Forelimb muscle (tissue), 1 donor: ENCODE results near the gene KIN. TPM values are rescaled to one million over a fixed set of nuclear protein-coding genes. Genes with fewer than 3 reads are reported as not detected.
"Not testable (repeated sequence)": the region's sequence is repeated elsewhere in the genome, so short reads cannot be mapped to it uniquely, and the experiment has no call there.

Source experiments
- DNase-seq: peaks from one replicate; pipeline ENCODE4 v3.0.0-alpha.2; 2013; ENCODE audit warnings: low read depth
- polyA plus RNA-seq: library from polyadenylated mRNA; unstranded; fragments of 120-200 nt; gene quantifications from one replicate; pipeline ENCODE4 v1.2.1, GENCODE V29; 2013; ENCODE audit not compliant: insufficient read length

The KIN gene
- polyA plus RNA-seq, 1 donor, result 12.1 TPM

DNA sequence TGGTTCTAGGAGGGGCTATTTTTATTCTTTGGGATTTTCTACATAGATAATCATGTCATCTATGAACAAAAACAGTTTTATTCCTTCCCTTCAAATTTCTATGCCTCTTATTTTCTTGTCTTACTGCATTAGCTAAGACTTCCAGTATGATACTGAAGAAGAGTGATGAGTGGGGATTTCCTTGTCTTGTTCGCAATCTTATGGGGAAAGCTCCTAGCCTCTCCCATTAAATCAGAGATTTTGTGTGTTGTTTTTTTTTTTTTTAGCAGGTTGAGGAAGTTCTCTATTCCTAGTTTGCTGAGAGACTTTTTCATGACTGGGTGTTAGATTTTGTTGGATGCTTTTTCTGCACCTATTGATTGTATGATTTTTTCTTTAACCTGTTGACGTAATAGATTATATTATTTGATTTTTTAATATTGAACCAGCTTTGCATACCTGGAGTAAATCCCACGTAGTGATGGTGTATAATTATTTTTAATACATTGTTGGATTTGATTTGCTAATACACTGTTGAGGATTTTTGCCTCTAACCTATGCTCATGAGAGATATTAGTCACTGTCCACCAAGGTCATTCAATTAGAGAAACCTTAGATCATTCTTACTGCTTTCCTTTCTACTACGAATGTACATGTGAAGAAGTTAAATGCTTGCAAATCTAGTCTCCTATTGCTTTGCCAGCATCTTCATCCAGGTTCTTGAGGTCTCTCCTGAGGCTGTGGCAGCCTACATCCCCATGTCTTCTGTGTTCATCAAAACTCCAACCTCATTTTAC lies 6.6 kb upstream of the KIN start:
- DNase-seq, result no peak

DNA sequence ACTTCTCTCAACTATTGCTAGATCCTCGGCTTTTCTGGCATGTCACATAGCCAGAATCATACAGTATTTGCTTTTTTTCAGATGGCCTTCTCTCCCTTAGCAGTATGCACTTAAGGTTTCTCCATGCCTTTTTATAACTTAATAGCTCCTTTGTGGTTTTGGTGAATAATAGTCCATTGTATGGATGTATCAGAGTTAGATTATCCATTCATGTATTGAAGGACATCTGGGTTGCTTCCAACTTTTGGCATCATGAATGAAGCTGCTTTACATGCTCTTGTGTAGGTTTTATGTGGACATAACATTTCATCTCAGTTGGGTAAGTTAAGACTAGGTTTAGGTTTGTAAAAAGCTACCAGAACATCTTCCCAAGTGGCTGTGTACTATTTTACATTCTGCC lies 4.7 kb upstream of the KIN start:
- DNase-seq, result no peak

DNA sequence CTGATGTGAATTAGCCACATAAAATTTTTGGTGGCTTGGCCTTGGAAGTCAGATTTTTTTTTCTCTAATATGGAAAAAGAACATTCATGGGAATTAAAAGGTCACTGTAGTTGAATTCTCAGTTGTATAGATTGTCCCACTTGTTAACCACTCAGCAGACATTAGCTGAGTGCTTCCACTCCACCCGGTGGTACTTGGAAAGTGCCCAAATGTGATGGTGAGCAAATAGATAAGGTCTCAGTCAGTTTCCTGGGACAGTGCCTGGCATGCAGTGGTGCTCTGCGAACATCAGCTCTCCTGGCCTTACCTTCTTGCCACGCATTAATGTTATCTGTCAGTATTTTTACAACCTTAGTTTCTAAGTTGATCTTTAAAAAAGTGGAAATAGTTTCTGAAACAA lies 1.6 kb upstream of the KIN start:
- DNase-seq, result no peak

DNA sequence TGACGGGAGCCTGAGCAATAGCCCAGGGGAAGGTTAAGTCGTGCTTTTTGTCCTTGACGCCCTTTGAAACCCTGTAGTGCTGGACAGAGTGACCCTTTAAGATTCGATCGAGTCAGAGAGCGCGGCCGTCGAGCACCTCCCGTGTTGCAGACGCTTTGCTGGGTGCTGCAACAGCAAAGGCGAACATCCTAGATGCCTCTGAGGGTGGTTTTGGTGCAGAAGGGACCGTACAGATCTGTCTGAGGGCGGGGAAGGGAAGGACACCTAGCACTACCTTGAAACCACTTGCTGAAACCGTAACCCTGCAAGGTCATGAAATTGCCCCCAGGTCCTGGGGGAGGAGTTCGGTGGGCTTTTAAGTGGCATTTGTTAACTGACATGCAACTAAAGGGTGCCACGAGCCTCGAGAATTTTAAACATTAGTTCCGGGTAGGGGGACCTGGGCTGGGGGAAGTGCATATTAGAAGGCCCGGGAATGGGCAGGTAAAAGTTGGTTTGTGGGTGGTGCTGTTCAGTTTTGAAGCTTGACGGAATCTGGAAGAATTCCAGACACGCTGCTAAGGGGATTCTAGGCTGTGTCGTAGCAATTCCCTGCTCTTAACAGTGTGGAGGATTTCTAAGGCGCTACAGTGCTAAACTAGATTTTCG lies 970 bp upstream of the KIN start:
- DNase-seq, result no peak

DNA sequence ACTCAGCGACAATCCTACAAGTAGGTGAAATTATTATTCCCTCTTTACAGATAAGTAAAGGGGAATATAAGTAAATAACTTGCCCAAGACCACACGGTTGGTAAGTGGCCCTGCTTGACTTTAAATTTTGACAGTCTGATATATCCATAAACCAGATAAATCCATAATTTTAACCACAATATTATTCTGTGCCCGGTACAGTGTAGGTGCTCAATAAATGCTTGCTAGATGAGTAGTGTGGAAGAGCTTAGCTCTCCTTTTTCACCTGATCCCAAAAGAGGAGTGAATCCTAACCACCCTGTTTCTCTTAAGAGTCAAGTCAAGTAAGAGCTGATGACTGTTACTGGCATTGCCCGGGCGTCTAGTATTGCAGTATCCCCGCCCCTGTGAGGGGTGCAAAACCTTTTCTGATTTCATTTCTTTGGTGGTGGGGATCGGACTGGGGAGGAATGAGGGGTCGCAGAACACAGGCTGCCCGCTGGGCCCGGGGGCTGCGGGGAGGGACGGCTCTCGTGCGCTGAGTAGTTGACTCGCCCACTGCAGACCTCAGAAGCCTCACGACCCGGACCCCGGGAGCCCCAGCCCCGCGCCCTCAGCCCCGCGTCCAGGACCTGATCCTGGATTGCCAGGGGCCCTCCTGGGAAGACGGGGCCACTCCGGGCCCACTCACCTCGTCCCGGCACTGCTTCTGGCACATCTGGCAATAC lies 490 bp downstream of the KIN start:
- no peak for DNase-seq

DNA sequence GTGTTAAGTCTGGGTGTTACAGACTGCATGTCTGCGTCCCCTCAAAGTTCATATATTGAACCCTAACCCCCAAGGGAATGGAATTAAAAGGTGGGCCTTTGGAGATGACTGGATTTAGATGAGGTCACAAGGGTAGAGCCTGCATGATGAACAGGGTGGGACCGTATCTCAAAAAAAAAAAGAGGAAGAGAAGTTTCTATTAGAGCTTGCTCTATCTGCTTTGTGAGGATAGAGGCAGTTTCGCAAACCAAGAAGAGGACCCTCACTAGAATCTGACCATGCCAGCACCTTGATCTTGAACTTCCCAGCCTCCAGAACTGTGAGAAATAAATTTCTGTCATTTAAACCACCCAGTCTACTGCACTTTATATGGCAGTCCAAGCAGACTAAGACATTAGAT lies 1.4 kb downstream of the KIN start:
- DNase-seq, result no peak

DNA sequence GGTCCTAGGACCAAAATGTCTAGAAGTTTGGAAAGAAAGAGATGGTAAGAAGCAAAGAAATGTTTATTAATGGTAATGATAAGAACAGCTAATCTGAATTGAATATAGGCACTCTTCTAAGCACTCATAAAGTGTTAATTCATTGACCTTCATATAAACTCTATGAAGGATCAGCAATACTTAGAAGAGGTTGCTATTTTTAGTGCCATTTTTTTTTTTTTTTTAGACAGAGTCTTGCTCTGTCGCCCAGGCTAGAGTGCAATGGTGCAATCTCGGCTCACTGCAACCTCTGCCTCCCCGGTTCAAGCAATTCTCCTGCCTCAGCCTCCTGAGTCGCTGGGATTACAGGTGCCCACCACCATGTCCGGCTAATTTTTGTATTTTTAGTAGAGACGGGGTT lies 5.6 kb downstream of the KIN start:
- DNase-seq, result not testable (repeated sequence)

DNA sequence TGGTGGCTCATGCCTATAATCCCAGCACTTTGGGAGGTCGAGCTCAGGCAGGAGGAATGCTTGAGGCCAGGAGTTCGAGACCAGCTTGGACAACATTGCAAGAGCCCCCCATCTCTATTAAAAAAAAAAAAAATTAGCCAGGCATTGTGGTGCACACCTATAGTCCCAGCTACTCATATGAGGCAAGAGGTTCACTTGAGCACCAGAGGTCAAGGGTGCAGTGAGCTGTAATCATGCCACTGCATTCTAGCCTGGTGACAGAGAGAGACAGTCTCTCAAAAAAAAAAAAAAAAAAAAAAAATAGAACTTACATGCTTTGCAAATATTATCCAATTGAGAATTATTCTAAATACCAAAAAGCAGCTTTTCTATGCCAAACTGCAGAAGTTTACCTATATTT lies 11.0 kb downstream of the KIN start:
- no peak for DNase-seq

DNA sequence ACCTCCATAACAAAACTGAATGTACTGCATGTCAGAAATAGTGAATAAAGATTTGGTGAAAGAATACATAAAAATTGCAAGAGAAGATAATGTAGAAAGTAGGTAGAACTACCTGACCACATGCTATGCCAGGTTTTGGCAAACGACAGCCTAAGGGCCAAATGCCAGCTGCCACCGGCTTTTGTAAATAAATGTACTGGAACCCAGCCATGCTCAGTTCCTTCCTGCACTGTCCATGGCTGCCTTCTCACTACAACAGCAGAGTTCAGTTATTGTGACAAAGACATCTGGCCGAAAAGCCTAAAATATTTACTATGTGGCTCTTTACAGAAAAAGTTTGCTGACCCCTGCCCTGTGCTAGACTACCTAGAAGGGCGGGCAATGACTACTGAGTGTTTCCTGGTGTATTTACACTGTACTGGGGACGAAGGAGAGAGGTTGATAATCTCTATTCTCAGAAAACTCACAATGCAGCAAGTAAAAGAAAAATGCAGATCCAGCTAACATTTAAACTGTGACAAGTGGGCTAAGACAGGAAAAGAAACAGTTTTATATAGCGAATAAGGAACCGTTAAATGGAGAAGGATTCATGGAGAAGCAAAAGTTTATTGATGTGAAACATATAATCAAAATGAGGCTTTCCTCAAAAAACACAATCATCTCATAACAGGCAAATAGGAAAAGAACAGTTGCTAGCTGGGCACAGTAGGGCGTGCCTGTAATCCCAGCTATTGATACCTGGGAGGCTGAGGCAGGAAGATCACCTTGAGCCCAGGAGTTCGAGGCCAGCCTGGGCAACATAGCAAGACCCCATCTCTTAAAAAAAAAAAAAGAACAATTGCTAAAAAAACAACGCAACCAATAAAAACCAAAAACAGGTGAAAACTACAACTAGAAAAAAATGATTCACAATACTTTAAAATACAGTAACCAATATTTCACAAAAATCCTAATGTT lies 13.7 kb downstream of the KIN start:
- DNase-seq, result no peak

DNA sequence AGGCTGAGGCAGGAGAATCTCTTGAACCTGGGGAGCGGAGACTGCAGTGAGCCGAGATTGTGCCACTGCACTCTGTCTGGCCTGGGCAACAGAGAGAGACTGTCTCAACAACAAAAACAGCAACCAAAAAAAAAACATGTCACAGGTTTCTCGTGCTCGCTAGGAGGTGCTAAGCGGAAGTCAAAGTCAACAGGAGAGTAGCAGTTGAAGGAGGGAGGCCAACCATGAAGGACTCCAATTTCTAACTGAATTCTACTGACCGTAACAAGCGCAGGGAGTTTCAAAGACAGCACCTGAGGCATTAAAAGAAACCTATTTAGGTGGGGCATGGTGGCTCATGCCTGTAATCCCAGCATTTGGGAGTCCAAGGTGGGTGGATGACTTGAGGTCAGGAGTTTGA lies 19.4 kb downstream of the KIN start:
- DNase-seq, result no peak

DNA sequence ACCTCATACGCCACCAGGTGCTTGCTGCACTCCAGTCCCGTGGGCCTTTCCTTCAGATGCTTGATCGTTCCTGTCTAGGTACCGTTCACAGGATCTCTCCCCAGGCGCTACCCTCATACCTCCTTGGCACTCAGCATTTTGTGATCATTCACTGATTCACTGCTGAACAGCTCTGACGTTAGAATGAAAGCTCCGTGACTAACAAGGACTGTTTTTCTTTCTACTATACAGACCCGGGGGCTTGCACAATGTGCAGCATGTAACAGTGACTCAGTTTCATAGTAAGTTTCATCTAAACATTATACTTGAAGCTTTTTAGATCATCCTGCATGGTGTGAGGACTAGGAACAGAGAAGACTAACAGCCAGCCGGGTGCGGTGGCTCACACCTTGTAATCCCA lies 20.6 kb downstream of the KIN start:
- DNase-seq, result no peak

DNA sequence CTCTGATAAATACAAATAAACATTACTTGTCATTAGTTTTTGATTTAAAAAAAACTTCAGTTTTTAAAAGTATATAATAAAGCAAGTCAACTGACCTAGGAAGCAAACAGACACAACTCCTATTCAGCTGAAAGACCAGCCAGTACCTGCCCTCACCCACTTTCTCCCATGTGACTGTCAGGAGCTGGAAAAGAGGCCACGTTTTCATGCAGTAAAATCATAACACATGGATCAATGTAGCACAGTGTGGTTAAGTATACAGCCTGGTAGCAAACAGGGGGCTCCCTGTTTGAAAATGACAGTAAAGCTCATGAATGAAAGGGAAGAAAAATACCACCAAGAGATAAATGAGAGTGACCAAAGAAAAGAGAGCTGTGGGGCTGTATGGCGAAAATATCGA lies 21.6 kb downstream of the KIN start:
- DNase-seq, result no peak

DNA sequence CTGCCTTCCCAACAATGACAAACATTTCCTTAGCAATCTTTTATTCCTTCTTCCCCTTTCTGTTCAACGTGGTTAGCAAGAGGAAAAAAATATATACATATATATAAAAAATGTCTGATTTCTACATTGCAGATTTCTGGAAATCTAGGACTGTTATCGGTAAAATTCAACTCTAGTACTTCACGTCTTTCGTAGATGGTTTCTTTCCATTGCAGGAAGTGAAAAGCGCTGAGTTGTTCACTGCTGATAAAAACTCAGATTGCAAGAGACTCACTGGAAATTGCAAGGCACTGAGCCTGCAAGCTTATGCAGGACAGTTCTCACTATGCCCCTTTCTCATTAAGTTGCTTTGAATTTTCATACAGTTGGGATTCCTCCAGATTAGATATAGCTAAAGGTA lies 23.9 kb downstream of the KIN start:
- no peak for DNase-seq

DNA sequence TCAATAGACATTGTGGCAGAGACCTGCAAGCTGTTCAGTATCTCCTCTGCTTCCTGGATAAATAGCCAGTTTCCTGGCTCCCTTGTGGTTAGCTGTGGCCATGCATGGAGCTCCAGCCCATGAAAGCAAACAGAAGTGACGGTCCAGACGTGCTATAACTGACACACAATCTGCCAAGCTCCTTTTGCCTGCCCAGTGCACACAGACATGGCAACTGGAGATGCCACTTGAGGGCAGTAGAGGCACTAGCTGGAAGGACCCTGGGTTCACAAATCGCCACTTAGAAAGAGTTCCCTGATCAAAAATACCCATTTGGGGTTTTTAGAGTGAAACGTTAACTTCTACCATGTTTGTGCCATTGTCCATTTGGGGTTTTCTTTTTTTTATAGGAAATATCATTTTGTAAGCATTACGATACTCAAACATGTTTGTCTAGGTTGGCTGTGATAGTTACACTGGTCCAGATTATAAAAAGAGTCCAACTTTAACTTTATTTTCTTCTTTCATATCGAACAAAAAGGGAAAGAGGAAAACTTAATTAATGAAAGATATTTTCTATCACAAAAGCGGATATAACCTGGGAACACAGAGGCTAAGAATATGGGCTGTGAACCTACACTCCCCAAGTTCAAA lies 31.3 kb downstream of the KIN start:
- DNase-seq, result no peak

DNA sequence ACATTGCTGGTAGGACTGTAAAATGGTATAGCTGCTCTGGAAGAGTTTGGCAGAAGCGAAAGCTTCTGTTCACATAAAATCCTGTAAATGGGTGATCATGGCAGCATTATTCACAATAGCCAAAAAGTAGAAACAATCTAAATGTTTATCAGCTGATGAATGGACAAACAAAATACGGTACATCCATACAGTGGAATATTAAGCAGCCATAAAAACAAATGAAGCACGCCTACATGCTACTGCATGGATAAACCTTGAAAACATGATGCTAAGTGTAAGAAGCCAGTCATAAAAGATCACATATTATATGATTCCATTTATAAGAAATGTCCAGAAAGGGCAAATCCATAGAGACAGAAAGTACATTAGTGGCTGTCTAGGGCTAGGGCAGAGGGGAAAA lies 32.7 kb downstream of the KIN start:
- DNase-seq, result no peak

DNA sequence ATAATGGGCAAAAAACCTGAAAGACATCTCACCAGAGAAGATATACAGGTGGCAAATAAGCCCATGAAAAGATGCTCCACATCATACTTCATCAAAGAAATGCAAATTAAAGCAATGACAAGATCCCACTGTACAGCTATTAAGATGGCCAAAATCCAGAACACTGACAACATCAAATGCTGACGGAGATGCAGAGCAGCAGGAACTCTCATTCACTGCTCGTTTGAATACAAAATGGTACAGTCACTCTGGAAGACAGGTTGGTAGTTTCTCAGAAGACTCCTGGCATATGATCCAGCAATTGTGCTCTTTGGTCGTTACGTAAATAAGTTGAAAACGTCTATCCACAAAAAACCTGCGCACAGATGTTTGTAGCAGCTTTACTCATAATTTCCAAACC lies 35.5 kb downstream of the KIN start:
- DNase-seq, result no peak

DNA sequence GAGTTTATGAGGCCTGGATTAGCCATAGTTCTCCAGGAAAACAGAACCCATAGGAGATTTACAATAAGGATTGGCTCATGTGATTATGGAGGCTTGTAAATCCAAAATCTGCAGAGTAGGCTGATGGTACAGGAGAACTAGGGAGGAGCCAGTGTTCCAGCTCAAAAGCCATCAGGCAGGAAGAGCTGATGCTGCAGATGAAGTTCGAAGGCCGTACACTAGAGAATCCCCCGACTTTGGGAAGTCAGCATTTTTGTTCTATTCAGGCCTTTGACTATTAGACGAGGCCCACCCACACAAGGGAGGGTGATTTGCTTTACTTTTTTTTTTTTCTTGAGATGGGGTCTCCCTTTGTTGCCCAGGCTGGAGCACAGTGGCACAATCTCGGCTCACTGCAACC lies 37.6 kb downstream of the KIN start:
- no peak for DNase-seq

DNA sequence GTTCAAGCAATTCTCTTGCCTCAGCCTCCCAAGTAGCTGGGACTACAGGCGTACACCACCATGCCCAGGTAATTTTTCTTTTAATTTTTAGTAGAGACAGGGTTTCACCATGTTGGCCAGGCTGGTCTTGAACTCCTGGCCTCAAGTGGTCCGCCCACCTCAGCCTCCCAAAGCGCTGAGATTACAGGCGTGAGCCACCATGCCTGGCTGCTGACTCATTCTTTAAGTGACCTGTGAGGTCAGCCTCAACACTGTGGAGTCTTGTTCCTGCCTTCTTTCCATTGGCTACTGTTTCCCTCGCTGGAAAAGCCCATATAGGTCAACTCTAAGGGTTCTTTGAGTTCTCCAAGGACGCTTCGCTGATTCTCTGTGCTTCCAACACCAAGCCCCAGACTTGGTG lies 39.2 kb downstream of the KIN start:
- DNase-seq, result not testable (repeated sequence)

DNA sequence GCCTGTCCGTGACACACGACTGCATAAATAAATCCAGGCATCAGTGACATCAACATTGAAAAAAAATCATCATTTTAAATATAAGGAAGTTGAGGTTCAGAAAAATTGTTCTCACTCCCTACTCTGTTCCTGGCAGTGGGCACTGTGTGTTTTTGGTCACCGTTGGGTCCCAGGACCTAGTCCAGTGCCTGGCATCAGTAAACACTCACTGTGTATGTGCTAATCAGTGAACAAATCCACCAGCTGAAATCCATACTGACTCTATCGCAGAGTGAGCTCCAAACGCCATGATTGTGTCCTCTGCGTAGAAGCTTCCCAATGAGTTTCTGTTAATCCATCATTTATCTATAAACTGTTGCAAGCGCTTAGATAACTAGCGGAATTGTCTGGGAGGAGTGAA lies 43.5 kb downstream of the KIN start:
- DNase-seq, result no peak

DNA sequence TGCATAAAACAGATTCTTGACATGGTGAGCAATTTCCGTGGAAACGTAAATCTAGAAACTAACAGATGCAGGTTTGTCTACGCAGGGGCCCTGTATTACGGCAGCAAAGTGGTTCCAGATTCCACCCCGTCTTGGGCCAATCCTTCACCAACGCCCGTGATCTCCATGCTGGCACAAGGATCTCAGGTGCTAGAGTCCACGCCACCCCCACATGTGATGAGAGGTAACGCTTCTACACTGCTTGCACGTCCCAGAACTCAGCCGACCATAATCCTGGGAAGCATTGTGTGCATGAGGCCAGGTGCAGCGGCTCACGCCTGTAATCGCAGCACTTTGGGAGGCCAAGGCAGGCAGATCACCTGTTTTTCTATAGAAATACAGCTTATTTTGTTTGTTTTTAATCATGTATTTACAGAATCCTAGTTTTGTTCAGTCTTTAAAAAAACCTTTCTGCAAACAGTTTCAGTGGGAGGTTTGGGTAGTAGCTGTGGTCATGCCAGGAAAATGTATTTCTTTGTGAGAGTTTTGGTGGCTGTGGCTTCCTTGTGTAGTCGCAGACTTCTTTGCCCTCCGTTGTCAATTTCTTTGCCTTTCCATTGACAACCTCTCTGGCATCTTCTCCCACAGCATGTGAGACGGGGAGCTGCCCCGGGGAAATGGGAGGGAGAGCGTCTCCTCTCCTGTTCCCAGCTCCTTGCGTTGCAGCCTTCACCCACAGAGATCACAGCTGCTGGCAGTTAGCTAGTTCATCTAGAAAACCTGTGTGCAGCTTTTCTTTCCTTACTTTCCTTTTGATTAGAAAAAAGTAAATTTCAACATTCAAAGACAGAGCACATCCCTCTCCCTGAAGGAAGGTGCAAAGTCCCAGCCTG lies 49.0 kb downstream of the KIN start:
- no peak for DNase-seq
